CD4-positive, alpha-beta T cell treated with Interleukin-4 for 4 hours (primary cell): ENCODE data around the gene CFAP61.
"Not testable (repeated sequence)": the region's sequence is repeated elsewhere in the genome, so short reads cannot be mapped to it uniquely, and the experiment has no call there.

Source experiments
- DNase-seq: peaks from one replicate; pipeline ENCODE4 v3.0.0-alpha.2; 2020

The CFAP61 gene

DNA sequence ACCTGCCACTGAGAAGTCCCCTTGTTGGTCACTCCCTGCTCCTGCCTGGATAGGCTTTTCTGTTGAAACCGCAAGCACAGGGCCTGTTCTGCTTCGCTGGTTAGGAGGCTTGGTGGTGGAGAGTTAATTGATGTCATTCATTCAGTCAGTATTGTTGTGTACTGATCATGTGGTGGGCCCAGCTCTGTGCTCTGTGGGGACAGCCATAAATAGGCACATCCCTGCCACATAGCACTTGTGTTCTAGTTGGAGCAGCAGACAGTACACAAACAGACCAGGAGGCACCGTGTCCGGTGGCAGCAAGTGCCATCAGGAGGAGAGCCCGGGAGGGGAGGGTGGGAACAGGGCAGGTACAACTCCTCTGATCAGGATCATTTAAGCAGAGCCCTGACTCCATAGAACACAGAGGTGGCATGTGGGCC lies 160.4 kb downstream of the CFAP61 start:
- no peak for DNase-seq

GRCh38 chr20:20213526-20214121 lies 161.3 kb downstream of the CFAP61 start:
- no peak for DNase-seq

DNA sequence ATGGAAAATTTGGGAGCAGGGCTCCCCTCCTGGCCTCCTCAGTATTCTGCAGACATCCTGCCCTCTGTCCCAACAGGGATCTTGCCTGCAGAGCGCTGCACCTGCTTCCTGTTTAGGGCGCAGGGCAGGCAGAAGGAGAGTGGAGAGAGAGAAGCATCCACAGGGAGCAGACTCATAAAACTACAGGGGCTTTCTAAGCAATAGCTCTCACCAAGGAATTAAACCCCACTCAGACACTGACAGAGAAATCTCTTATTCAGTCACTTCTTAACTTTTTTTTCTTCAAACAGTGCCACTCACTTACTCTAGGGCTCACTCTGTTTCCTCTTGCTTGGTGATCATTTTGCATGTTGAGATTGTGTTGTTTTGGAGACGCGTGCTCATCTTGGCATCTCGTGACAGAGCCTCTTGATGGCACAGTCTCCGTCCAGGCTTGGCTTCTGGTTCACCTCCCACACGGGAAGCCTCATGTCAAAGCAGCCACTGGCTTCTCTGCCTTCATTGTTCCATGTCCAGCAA lies 162.5 kb downstream of the CFAP61 start:
- DNase-seq: no peak

DNA sequence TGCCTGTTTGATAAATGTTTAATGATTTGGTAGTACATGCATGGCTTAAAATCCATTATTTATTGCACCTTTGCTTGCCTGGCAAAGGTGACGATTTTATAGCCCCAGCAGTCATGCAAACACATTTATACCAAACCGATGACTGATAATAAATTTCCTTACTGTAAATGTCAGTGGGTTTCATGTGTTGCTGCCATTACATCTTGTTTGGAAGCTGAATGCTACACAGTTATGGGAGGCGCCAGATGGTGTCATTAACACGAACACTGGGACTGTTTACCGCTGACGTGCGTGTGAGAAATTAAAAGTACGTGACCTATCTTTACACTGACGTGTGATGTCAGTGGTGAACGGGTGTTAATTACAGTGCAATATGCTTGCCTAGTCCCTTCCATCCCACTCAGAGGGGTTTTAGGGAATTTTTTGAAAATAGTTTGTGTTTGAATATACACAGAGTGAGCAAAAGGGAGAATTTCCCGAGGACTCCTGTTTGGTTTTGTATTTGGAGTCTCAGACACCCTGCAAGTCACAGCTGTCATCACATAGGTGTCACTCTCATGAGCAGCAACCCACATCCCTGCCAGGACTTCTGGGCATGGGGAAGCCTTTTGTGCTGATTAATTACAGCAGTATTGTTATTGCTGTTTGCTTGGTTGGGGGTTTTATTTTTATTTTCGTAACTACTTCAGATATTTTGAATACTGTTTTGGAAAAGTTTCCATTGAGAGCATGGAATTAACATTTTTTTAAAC lies 163.8 kb downstream of the CFAP61 start:
- peak; percentile 8 for DNase-seq

- DNase-seq: no peak
Observed at GRCh38 chr20:20216941-20217340, 164.6 kb downstream of the CFAP61 start.

DNA sequence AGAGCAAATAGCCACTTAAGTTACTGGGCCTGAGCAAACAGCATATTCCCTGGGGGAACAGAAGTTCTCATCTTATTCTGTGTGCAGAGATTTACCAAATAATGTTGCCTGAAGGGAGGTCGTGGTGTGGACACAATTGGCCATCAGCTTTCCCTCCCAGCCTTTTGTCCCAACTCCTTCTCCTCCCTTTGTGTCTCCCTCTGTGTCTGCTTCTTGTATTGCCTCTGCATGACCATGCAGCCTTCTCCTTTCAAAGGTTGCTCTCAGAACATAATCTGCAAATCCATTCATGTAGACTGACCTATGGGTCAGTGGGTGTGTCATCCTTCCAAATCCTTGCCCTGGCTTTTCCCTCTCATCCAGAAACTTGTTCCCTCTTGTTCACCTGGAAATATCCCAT lies 165.3 kb downstream of the CFAP61 start:
- DNase-seq: no peak

DNA sequence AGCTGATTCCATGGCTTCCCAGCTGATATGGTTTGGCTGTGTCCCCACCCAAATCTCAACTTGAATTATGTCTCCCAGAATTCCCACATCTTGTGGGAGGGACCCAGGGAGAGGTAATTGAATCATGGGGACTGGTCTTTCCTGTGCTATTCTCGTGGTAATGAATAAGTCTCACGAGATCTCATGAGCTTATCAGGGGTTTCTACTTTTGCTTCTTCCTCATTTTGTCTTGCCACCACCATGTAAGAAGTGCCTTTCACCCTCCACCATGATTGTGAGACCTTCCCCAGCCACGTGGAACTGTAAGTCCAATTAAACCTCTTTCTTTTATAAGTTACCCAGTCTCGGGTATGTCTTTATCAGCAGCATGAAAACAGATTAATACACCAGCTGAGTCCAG lies 165.8 kb downstream of the CFAP61 start:
- DNase-seq: not testable (repeated sequence)

- DNase-seq: no peak
Observed at GRCh38 chr20:20219016-20219415, 166.7 kb downstream of the CFAP61 start.

GRCh38 chr20:20220134-20220533 lies 167.8 kb downstream of the CFAP61 start:
- no peak for DNase-seq

DNA sequence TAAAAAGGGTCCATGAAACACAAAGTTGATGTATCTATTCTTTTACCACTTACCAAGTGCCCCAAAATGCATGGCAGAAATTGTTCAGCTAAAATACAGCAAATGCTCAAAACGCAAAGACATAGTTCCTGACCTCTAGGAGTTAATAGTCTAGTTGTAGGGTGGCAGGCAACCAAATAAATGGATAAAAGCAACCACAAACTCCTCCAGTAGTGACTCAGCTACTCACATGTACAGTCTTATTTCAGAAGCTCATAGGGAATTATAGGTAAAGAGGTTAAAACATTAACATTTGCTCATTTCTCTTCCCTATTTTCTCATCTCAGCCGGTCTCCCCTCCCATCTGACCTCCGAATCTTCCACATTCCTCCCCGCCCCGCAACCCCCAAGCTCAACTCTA lies 171.6 kb downstream of the CFAP61 start:
- no peak for DNase-seq

DNA sequence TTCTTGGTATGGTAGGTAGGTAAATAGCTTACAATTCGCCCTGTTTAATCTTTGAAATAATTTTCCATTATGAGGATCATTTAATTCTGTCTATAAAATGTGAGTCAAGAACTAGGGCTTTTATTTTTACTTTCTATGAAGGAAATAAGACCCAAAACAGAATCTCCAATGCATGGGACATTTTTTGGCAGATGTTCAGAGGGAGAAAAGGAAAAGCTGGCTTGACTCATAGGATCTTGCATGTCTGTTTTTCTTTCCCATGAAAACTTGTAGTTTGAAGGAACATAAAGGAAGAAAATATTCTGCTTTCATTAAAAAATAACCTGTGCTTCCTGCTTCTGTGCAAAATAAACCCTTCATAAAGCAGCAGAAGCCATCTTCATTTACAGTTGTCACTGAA lies 172.5 kb downstream of the CFAP61 start:
- no peak for DNase-seq

GRCh38 chr20:20225325-20226043 lies 173.2 kb downstream of the CFAP61 start:
- DNase-seq: no peak

DNA sequence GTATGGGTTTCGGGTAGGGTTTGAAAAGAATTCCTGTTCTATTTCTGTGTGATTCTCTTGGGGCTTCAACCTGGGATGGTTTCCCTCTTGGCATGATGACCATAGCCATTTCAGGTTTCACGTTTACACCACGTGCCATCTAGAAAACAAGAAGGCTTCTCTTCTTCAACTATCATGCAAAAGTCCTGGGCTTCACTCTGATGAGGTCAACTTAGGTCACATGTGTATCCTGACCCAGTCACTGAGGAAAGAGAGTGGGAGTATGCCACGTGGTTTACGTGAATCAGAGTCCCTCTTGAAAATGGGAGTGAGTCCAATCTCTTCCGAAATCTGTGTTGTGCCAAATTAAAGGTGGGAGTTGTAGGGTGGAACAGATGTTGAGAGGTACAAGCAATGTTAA lies 174.2 kb downstream of the CFAP61 start:
- no peak for DNase-seq

DNA sequence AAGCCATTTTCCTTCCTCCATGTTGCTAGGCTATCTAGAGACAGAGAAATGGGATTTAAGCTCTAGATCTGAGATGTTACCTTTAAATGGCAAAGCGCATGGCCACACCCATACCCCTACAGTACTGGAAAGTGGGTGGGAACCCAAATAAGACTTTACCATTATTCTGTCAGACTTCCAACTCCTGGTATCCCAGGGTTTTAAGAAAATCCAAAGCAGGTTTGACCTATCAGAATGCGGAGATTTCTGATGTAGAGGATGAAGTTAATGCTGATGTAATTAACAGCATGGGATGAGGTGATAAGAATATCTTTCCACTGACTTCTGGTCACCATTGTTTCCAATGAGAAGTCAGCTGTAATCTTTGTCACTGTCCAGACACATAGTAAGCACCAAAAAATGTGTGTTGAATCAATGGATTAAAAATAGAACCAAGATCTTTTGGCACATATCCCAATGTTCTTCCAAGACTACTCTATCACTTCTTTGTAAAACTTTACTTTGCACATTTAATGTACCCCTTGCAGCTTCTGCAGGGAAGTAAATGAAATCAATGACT lies 174.8 kb downstream of the CFAP61 start:
- DNase-seq: no peak

DNA sequence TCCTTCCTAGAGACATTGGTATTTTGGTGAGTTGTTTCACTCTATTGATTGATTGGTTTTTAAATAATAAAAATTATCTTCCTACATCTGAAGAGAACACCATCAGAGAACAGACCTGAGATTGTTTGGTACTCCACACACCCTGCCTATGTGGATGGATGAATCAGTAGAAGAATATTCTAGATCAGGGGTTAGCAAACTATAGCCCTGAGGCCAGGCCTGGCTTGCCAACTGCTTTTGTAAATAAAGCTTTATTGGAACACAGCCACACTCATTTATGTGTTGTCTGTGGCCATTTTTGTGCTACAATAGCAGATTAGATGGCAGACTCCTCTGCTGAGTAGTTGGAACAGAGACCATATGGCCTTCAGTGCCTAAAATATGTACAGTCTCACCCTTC lies 176.0 kb downstream of the CFAP61 start:
- DNase-seq: no peak

- DNase-seq: no peak
Observed at GRCh38 chr20:20229595-20229994, 177.3 kb downstream of the CFAP61 start.

DNA sequence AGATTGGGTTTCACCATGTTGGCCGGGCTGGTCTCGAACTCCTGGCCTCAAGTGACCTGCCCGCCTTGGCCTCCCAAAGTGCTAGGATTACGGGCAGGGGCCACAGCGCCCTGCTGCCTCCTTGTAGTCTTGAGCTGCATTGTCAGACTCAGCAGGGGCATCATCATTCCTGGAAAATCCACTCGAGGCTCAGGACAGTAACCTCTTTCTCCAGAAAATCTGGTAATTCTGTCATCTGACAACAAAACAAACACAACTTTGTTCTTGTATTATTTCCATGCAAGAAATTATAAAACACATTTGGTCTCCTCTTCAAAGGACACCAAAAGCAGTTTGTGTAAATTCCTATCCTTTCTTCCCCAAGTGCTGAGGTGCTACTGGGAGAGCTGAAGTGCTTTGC lies 178.4 kb downstream of the CFAP61 start:
- no peak for DNase-seq

DNA sequence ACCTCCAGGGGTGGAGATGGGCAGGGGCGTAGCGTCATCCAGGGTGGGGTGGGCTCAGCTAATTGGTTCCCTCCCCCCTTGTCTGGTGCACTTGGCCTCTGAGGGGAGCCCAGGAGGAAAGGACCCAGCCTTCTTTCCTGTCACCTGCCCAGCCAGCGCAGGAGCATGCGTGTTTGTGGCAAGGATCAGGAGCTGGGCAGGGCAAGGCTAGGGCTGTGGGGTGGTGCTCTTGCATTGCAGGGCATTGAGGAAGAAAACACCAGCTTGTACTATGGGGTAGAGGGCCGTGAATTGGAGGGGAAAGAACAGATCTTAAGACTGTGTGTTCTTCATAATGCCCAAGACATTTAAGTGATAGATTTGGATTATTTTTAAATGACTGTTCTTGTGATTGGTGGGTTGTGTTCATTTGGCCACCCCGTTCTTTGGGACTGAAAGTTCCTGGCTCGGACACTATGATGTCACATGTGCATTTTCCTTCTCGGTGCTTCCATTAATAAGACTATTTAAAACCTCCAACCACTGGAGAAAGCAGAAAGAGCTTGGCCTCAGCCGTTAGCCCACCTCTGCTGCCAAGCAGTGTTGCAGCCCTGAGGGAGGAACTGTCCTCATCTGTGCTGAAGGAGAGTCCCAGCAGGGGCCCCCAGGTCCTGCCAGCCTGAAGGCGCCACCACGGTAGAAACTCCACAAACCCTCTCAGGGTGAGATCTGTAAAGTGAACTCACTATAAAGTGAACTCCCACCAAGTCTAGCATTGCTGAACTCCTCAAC lies 179.4 kb downstream of the CFAP61 start:
- no peak for DNase-seq

- DNase-seq: no peak
Observed at GRCh38 chr20:20233041-20233514, 180.7 kb downstream of the CFAP61 start.

DNA sequence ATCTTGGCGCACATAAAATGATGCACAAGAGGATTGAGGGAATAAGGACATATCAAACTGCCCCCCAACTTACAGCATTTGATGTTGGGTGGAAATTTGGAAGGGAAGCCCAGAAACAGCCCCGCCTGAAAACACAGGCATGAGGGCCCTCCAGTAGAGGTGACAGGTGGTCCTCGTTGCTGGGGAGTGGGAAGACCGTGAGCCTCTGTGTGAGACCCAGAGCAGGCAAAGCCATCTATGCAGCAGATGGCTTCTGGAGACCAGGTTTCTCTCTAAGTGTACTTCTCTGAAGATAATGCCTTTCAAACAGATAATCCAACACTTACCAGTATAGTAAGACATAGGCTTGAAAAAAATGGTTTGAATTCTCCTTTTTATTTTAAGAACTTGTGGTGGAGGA lies 183.3 kb downstream of the CFAP61 start:
- no peak for DNase-seq

DNA sequence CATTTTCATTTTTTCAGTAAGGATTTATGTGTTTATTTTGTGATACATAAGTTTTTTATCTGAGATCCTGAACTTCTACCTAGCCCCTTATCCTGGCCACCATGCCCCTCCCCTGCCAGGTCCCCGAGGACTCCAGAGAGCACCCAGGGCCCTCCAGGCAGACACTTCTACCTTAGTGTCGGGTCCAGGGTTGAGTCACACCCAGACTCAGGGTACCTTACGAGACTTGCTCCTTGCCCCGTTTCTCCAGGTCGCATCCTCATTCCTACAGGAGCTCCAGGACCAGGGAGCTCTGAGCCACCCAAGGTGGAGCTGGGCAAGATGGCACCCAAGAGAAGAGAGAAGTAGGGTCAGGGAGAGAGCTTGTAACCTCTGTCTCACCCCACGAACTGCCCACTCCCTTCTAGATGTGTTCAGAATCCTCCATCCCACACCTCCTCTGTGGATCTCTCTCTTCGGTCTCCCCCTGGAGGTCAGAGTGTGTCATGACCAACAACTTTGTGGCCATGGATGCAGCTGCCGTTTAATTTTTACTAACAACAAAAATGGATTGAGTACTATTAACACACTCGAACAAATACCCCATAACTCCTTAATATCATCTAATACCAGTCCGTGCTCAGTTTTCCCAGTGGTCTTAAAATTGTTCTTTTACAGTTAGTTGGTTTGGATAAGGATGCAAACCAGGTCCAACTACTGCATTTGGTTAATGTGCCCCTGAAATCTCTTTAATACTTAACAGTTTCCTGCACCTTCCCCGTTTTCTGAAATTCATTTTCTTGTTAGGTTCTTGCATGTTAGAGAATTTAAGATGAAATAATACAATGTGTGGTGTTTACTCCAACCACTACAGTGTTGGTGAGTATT lies 185.0 kb downstream of the CFAP61 start:
- DNase-seq: peak; percentile 27

GRCh38 chr20:20241976-20242375 lies 189.6 kb downstream of the CFAP61 start:
- no peak for DNase-seq
